Measurements from ENCODE around the gene EIPR1. TPM values are rescaled to one million over a fixed set of nuclear protein-coding genes. Genes with fewer than 3 reads are reported as not detected.

EIPR1 gene
- total and polyA plus RNA-seq, 2 donors from 2014 or later: 28.2 to 37.8 TPM

GRCh38 chr2:3176071-3176868 lies 201.3 kb downstream of the EIPR1 start:
- Histone ChIP-seq H3K4me1 (ENCODE audit: control insufficient read depth in 2 of 3, insufficient read depth in 2 of 3, low read depth in 1 of 3, low read length in 3 of 3) (peaks cover 0 to 13% (median 8%) of the 10 kb centered on the region in 3 donors), H3K9me3 (ENCODE audit: control insufficient read depth in 2 of 3, insufficient read depth in 1 of 3, low read length in 3 of 3) (no peaks in the 10 kb centered on the region), H3K27ac (ENCODE audit: low read depth in 2 of 2, low read length in 2 of 2) (no peak overlapping the region), H3K9ac (ENCODE audit: low read length in 3 of 3) (no peak overlapping the region), H3K27me3 (ENCODE audit: control insufficient read depth, insufficient read depth, low read length) (no peaks in the 10 kb centered on the region), H3K4me3 (ENCODE audit: low read length in 3 of 3) (no peak overlapping the region), H3K36me3 (ENCODE audit: control insufficient read depth in 2 of 3, insufficient read depth in 3 of 3, low read length in 3 of 3) (peaks cover 0 to 3% (median 0%) of the 10 kb centered on the region in 3 donors)
- TF ChIP-seq CTCF (IDR thresholded peaks at IDR 0.05; ENCODE audit: borderline replicate concordance, extremely low read depth, insufficient read depth): no peak
- DNase-seq (no peak), FAIRE-seq (no peak)
- intact Hi-C loops (cut with DNase I): no loop called here

GRCh38 chr2:3175568-3175955 lies 202.1 kb downstream of the EIPR1 start:
- DNase-seq (no peak), FAIRE-seq (no peak)
- H3K27ac ChIP-seq (ENCODE audit: low read depth in 2 of 2, low read length in 2 of 2): no peak overlapping the region
- H3K4me3 ChIP-seq (ENCODE audit: low read length in 3 of 3): no peak overlapping the region
- intact Hi-C loops (cut with DNase I): no loop called here
- H3K36me3 ChIP-seq (ENCODE audit: control insufficient read depth in 2 of 3, insufficient read depth in 3 of 3, low read length in 3 of 3): peaks cover 0 to 3% (median 0%) of the 10 kb centered on the region in 3 donors
- no peak overlapping the region for H3K9ac ChIP-seq (ENCODE audit: low read length in 3 of 3)
- H3K9me3 ChIP-seq (ENCODE audit: control insufficient read depth in 2 of 3, insufficient read depth in 1 of 3, low read length in 3 of 3): no peaks in the 10 kb centered on the region
- no peak for TF ChIP-seq CTCF (IDR thresholded peaks at IDR 0.05; ENCODE audit: borderline replicate concordance, extremely low read depth, insufficient read depth)
- peaks cover 0 to 13% (median 8%) of the 10 kb centered on the region in 3 donors for H3K4me1 ChIP-seq (ENCODE audit: control insufficient read depth in 2 of 3, insufficient read depth in 2 of 3, low read depth in 1 of 3, low read length in 3 of 3)
- no peaks in the 10 kb centered on the region for H3K27me3 ChIP-seq (ENCODE audit: control insufficient read depth, insufficient read depth, low read length)

GRCh38 chr2:3174626-3175567 lies 202.7 kb downstream of the EIPR1 start:
- Histone ChIP-seq H3K9me3 (ENCODE audit: control insufficient read depth in 2 of 3, insufficient read depth in 1 of 3, low read length in 3 of 3) (no peaks in the 10 kb centered on the region), H3K4me1 (ENCODE audit: control insufficient read depth in 2 of 3, insufficient read depth in 2 of 3, low read depth in 1 of 3, low read length in 3 of 3) (peaks cover 0 to 13% (median 8%) of the 10 kb centered on the region in 3 donors), H3K36me3 (ENCODE audit: control insufficient read depth in 2 of 3, insufficient read depth in 3 of 3, low read length in 3 of 3) (peaks cover 0 to 3% (median 0%) of the 10 kb centered on the region in 3 donors), H3K9ac (ENCODE audit: low read length in 3 of 3) (no peak overlapping the region), H3K4me3 (ENCODE audit: low read length in 3 of 3) (no peak overlapping the region), H3K27me3 (ENCODE audit: control insufficient read depth, insufficient read depth, low read length) (no peaks in the 10 kb centered on the region), H3K27ac (ENCODE audit: low read depth in 2 of 2, low read length in 2 of 2) (no peak overlapping the region)
- DNase-seq (no peak), FAIRE-seq (no peak)
- no peak for TF ChIP-seq CTCF (IDR thresholded peaks at IDR 0.05; ENCODE audit: borderline replicate concordance, extremely low read depth, insufficient read depth)
- intact Hi-C loops (cut with DNase I): no loop called here

All from kidney (tissue), 14 donors.